Measurements from ENCODE around the gene PAQR3. TPM values are rescaled to one million over a fixed set of nuclear protein-coding genes. Genes with fewer than 3 reads are reported as not detected.
A peak's percentile ranks its signal among the peaks of the same experiment; 100 is the strongest.

PAQR3 gene, protein sequence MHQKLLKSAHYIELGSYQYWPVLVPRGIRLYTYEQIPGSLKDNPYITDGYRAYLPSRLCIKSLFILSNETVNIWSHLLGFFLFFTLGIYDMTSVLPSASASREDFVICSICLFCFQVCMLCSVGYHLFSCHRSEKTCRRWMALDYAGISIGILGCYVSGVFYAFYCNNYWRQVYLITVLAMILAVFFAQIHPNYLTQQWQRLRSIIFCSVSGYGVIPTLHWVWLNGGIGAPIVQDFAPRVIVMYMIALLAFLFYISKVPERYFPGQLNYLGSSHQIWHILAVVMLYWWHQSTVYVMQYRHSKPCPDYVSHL
- total RNA-seq (10 to 100 TPM in 4 of 5 donors, 1 to 10 TPM in 1; 8.7 to 26.6 (median 11.2) TPM), total RNA-seq (14.5 to 47.6 (median 26.5) reads per million in 29 experiments)
- total RNA-seq (2013): 16.7 TPM

DNA sequence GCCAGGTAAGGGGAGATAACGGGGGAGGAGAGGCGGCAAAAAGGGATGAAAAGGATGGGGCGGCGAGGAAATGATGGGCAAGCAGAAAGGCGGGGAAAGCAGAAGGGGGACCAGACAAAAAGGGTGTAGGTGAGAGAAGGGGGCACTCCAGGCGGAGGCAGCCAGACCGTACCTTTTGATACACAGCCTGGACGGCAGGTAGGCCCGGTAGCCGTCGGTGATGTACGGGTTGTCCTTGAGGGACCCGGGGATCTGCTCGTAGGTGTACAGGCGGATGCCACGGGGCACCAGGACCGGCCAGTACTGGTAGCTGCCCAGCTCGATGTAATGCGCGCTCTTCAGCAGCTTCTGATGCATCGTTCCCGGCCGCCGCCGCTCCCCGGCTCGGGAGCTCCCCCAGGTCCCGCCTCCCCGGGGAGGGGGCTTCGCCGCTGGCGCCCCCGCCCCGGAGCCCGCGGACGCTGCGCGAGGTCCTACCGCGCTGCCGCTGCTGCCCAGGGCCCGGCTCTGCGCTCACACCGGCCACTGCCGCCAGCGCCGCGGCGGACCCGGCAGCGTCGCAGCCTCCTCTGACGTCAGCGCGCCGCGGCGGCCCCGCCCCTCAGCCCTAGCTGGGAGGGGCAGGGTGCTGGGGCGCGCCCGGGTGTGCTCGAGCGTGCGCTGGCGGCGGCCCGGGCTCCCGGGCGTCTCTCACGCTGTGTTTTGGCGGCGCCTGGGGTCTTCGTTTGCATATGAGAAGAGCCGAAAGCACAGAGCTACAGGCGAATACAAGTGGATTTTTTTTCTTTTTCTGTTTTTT, at the start of gene PAQR3:
PAQR3 (minus strand) TSS at position 571 of the 799 bp plus-strand sequence; CDS start at position 357, 214 bp downstream.
- peaks cover 40 to 54% (median 40%) of the 10 kb centered on the region in 3 donors for H3K4me1 Mint-ChIP-seq
- H3K36me3 Mint-ChIP-seq: peaks cover 5% of the 10 kb centered on the region
- H3K36me3 ChIP-seq (ENCODE audit: control insufficient read depth in 2 of 2, extremely low read depth in 1 of 2, insufficient read depth in 1 of 2, low read length in 1 of 2): no peaks in the 10 kb centered on the region
- H3K4me3 ChIP-seq (ENCODE audit: control insufficient read depth in 1 of 2, extremely low read depth in 1 of 2, low read length in 1 of 2): peak within 1 kb of the TSS; percentile 87 to 90
- H3K9me3 Mint-ChIP-seq: no peaks in the 10 kb centered on the region
- WGBS (ENCODE audit: insufficient coverage): under 1% methylated on average over 75 of the region's 77 CpGs
- peaks cover 10 to 14% of the 10 kb centered on the region in 2 experiments for H3K4me1 ChIP-seq (ENCODE audit: control insufficient read depth in 1 of 2, extremely low read depth in 1 of 2, insufficient read depth in 2 of 2, low read length in 2 of 2)
- DNase-seq (peak; percentile 59 to 92 (median 79)), ATAC-seq (replicated peaks in 1 of 4) (peak; percentile 98 to 100 (median 98))
- H3K4me3 Mint-ChIP-seq: peak within 1 kb of the TSS; percentile 90 to 99 (median 95)
- ChIA-PET POLR2A (interaction anchor here (0.6 to 1.1 kb wide), 13 partner anchors 8 to 1181 kb away, joined by 3 to 8 read pairs (median 3); no protein-coding TSS in a partner anchor), CTCF (interaction anchor here (0.5 to 1.7 kb wide), 7 partner anchors 13 to 1322 kb away, joined by 3 to 12 read pairs (median 6); no protein-coding TSS in a partner anchor)
- peaks cover 0 to 9% of the 10 kb centered on the region in 2 experiments for H3K27me3 ChIP-seq (replicated peaks in 1 of 2; ENCODE audit: control insufficient read depth in 2 of 2, extremely low read depth in 1 of 2, insufficient read depth in 2 of 2, low read length in 1 of 2)
- peak within 1 kb of the TSS; percentile 28 to 85 for H3K27ac Mint-ChIP-seq
- peaks cover 8 to 10% of the 10 kb centered on the region in 2 donors for H3K27me3 Mint-ChIP-seq
- H3K9me3 ChIP-seq: no peaks in the 10 kb centered on the region
- peak within 1 kb of the TSS; percentile 71 for H3K27ac ChIP-seq (ENCODE audit: low read length)

DNA sequence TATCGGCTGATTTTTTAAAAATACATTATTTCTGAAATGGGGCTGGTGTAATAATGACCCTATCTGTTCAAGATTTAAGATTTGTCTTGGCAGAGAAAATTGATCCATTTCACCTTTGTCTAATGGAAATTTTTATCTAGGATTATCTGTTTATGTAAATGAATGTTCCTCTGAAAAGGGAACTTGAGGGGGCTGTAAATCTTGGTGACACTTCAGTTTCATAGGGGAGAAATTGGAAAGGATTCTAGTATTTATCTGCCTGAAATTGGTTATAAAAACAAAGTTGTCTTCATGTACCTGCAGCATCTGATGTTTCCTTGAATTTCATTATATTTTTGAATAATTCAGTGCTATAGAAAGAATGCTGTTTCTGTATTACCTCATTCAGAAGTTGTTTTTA, 48.4 kb upstream of the PAQR3 start:
- WGBS (ENCODE audit: insufficient coverage): no CpG with 5 or more reads among the region's 1 CpG
- Mint-ChIP-seq H3K36me3 (no peaks in the 10 kb centered on the region), H3K27ac (no peak overlapping the region), H3K9me3 (no peaks in the 10 kb centered on the region), H3K4me3 (no peak overlapping the region), H3K4me1 (no peaks in the 10 kb centered on the region), H3K27me3 (peaks cover 18 to 20% of the 10 kb centered on the region in 2 donors)
- CTCF ChIA-PET: no interaction called here
- H3K4me3 ChIP-seq (ENCODE audit: control insufficient read depth in 1 of 2, extremely low read depth in 1 of 2, low read length in 1 of 2): no peak overlapping the region
- no peaks in the 10 kb centered on the region for H3K4me1 ChIP-seq (ENCODE audit: control insufficient read depth in 1 of 2, extremely low read depth in 1 of 2, insufficient read depth in 2 of 2, low read length in 2 of 2)
- H3K9me3 ChIP-seq: no peaks in the 10 kb centered on the region
- no peaks in the 10 kb centered on the region for H3K27me3 ChIP-seq (replicated peaks in 1 of 2; ENCODE audit: control insufficient read depth in 2 of 2, extremely low read depth in 1 of 2, insufficient read depth in 2 of 2, low read length in 1 of 2)
- H3K36me3 ChIP-seq (ENCODE audit: control insufficient read depth in 2 of 2, extremely low read depth in 1 of 2, insufficient read depth in 1 of 2, low read length in 1 of 2): no peaks in the 10 kb centered on the region
- ATAC-seq (replicated peaks in 1 of 4) (no peak), DNase-seq (no peak)
- POLR2A ChIA-PET: no interaction called here
- no peak overlapping the region for H3K27ac ChIP-seq (ENCODE audit: low read length)

DNA sequence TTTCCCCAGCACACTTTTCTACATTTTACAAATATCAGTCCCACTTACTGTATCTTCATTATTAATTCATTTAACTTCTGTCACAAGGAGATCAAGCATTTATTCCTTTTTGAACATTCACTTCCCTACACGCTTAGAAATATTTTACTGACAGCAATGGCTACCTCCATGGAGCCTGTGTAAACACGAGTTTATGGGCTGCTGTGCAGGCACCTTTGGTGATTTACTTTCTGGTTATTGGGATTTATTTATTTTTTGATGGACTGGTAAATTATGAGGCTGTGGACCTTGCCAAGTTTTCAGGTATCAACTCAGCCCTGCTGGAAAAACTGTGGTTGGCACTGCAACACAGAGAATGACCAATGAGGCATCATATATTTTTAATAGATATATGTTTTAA, 45.4 kb upstream of the PAQR3 start:
- ChIA-PET CTCF (interaction anchor here in 1 of 2 donors (0.5 kb wide), 1 partner anchor 1915 kb away, joined by 3 read pairs; no protein-coding TSS in a partner anchor), POLR2A (no interaction called here)
- ATAC-seq (replicated peaks in 1 of 4) (no peak), DNase-seq (no peak)
- H3K27ac Mint-ChIP-seq: no peak overlapping the region
- H3K36me3 ChIP-seq (ENCODE audit: control insufficient read depth in 2 of 2, extremely low read depth in 1 of 2, insufficient read depth in 1 of 2, low read length in 1 of 2): no peaks in the 10 kb centered on the region
- peaks cover 2% of the 10 kb centered on the region for H3K36me3 Mint-ChIP-seq
- H3K4me3 Mint-ChIP-seq: no peak overlapping the region
- no peaks in the 10 kb centered on the region for H3K9me3 ChIP-seq
- H3K4me3 ChIP-seq (ENCODE audit: control insufficient read depth in 1 of 2, extremely low read depth in 1 of 2, low read length in 1 of 2): no peak overlapping the region
- H3K9me3 Mint-ChIP-seq: no peaks in the 10 kb centered on the region
- peaks cover 18 to 30% of the 10 kb centered on the region in 2 donors for H3K27me3 Mint-ChIP-seq
- no CpG with 5 or more reads among the region's 2 CpGs for WGBS (ENCODE audit: insufficient coverage)
- H3K4me1 Mint-ChIP-seq: no peaks in the 10 kb centered on the region
- H3K27me3 ChIP-seq (replicated peaks in 1 of 2; ENCODE audit: control insufficient read depth in 2 of 2, extremely low read depth in 1 of 2, insufficient read depth in 2 of 2, low read length in 1 of 2): peaks cover 0 to 3% of the 10 kb centered on the region in 2 experiments
- H3K4me1 ChIP-seq (ENCODE audit: control insufficient read depth in 1 of 2, extremely low read depth in 1 of 2, insufficient read depth in 2 of 2, low read length in 2 of 2): no peaks in the 10 kb centered on the region
- no peak overlapping the region for H3K27ac ChIP-seq (ENCODE audit: low read length)

DNA sequence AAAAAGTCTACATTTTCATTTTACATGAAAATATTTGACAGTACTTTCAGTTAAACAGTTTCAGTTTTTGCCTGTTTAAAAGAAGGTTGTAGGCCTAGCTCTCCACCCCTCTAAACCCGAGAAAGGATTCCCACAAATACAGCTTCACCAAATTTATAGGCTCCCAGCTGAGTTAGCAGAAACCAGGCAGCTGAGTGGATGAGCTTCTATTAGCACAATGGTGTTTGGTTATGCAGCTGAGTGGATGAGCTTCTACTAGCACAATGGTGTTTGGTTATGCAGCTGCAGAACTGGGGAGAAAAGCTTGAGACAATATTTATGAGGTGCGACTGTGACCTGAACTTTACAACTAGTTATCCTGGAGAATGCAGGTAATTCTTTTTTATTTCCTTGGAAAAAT, 36.6 kb upstream of the PAQR3 start:
- peaks cover 2 to 3% of the 10 kb centered on the region in 2 donors for H3K27me3 Mint-ChIP-seq
- H3K27ac Mint-ChIP-seq: no peak overlapping the region
- ATAC-seq (replicated peaks in 1 of 4) (no peak), DNase-seq (no peak)
- no peaks in the 10 kb centered on the region for H3K9me3 Mint-ChIP-seq
- Histone ChIP-seq H3K36me3 (ENCODE audit: control insufficient read depth in 2 of 2, extremely low read depth in 1 of 2, insufficient read depth in 1 of 2, low read length in 1 of 2) (no peaks in the 10 kb centered on the region), H3K4me1 (ENCODE audit: control insufficient read depth in 1 of 2, extremely low read depth in 1 of 2, insufficient read depth in 2 of 2, low read length in 2 of 2) (no peaks in the 10 kb centered on the region), H3K9me3 (no peaks in the 10 kb centered on the region), H3K4me3 (ENCODE audit: control insufficient read depth in 1 of 2, extremely low read depth in 1 of 2, low read length in 1 of 2) (no peak overlapping the region), H3K27ac (ENCODE audit: low read length) (no peak overlapping the region), H3K27me3 (replicated peaks in 1 of 2; ENCODE audit: control insufficient read depth in 2 of 2, extremely low read depth in 1 of 2, insufficient read depth in 2 of 2, low read length in 1 of 2) (no peaks in the 10 kb centered on the region)
- POLR2A ChIA-PET: no interaction called here
- WGBS (ENCODE audit: insufficient coverage): 100% methylated on average over 1 of the region's 2 CpGs
- CTCF ChIA-PET: interaction anchor here (0.9 kb wide), 2 partner anchors 19 to 23 kb away, joined by 3 to 5 read pairs; no protein-coding TSS in a partner anchor
- no peaks in the 10 kb centered on the region for H3K4me1 Mint-ChIP-seq
- no peaks in the 10 kb centered on the region for H3K36me3 Mint-ChIP-seq
- no peak overlapping the region for H3K4me3 Mint-ChIP-seq

DNA sequence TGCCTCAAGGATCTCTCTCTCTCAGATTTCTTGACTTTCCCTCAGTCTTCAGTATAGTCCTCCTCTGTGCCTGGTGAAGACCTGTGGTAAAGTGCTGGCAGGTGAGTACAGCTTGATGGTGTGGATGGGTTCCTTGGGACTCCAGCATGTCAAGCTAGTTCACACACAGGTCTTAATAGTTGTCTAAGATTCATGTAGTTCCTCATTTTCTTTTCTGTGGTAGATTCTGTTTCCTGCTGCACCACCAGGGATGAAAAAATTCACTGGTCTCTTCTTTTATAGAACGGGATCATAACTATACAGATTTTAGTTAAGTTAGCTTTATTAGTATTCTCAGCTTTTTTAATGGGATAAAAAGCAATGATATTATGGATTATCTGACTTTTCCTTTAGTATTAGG, 32.5 kb upstream of the PAQR3 start:
- Histone ChIP-seq H3K36me3 (ENCODE audit: control insufficient read depth in 2 of 2, extremely low read depth in 1 of 2, insufficient read depth in 1 of 2, low read length in 1 of 2) (no peaks in the 10 kb centered on the region), H3K9me3 (no peaks in the 10 kb centered on the region), H3K27ac (ENCODE audit: low read length) (no peak overlapping the region), H3K4me3 (ENCODE audit: control insufficient read depth in 1 of 2, extremely low read depth in 1 of 2, low read length in 1 of 2) (no peak overlapping the region), H3K4me1 (ENCODE audit: control insufficient read depth in 1 of 2, extremely low read depth in 1 of 2, insufficient read depth in 2 of 2, low read length in 2 of 2) (no peaks in the 10 kb centered on the region), H3K27me3 (replicated peaks in 1 of 2; ENCODE audit: control insufficient read depth in 2 of 2, extremely low read depth in 1 of 2, insufficient read depth in 2 of 2, low read length in 1 of 2) (no peaks in the 10 kb centered on the region)
- ATAC-seq (replicated peaks in 1 of 4) (no peak), DNase-seq (no peak)
- no peaks in the 10 kb centered on the region for H3K36me3 Mint-ChIP-seq
- no peak overlapping the region for H3K4me3 Mint-ChIP-seq
- ChIA-PET POLR2A (no interaction called here), CTCF (interaction anchor here in 1 of 2 donors (1.1 kb wide), 1 partner anchor 19 kb away, joined by 3 read pairs; no protein-coding TSS in a partner anchor)
- WGBS (ENCODE audit: insufficient coverage): no CpG with 5 or more reads among the region's 1 CpG
- peaks cover 0 to 3% of the 10 kb centered on the region in 2 donors for H3K27me3 Mint-ChIP-seq
- H3K4me1 Mint-ChIP-seq: no peaks in the 10 kb centered on the region
- no peak overlapping the region for H3K27ac Mint-ChIP-seq
- no peaks in the 10 kb centered on the region for H3K9me3 Mint-ChIP-seq

DNA sequence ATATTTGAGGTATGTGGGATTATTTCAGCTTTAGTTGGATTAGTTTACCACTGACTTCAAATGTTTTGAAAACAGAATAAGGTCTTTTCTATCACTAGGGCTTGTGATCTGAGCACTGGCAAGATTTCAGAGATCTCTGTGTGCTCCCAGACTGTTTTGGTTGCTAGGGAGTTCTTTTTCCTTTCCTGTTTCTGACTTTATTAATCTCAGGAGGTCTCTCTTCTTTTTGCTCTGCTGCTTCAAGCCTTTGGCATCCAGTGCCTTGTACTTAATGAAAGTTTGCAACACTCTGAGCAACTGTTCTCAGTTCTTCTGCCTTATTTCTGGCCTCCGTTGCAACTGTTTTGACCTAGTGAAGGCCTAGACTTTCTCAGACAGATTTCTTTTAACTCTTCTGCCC, 32.1 kb upstream of the PAQR3 start:
- no peak for DNase-seq
- H3K4me1 ChIP-seq (ENCODE audit: control insufficient read depth in 1 of 2, extremely low read depth in 1 of 2, insufficient read depth in 2 of 2, low read length in 2 of 2): no peaks in the 10 kb centered on the region
- peaks cover 0 to 3% of the 10 kb centered on the region in 2 donors for H3K27me3 Mint-ChIP-seq
- ATAC-seq (replicated peaks in 1 of 4): no peak
- H3K9me3 ChIP-seq: no peaks in the 10 kb centered on the region
- CTCF ChIA-PET: no interaction called here
- no peaks in the 10 kb centered on the region for H3K9me3 Mint-ChIP-seq
- no peaks in the 10 kb centered on the region for H3K36me3 ChIP-seq (ENCODE audit: control insufficient read depth in 2 of 2, extremely low read depth in 1 of 2, insufficient read depth in 1 of 2, low read length in 1 of 2)
- no peaks in the 10 kb centered on the region for H3K4me1 Mint-ChIP-seq
- no peak overlapping the region for H3K4me3 ChIP-seq (ENCODE audit: control insufficient read depth in 1 of 2, extremely low read depth in 1 of 2, low read length in 1 of 2)
- POLR2A ChIA-PET: no interaction called here
- no peak overlapping the region for H3K27ac ChIP-seq (ENCODE audit: low read length)
- WGBS (ENCODE audit: insufficient coverage): 78% methylated on average over 1 of the region's 1 CpG
- no peaks in the 10 kb centered on the region for H3K36me3 Mint-ChIP-seq
- no peak overlapping the region for H3K27ac Mint-ChIP-seq
- no peaks in the 10 kb centered on the region for H3K27me3 ChIP-seq (replicated peaks in 1 of 2; ENCODE audit: control insufficient read depth in 2 of 2, extremely low read depth in 1 of 2, insufficient read depth in 2 of 2, low read length in 1 of 2)
- H3K4me3 Mint-ChIP-seq: no peak overlapping the region
